OCI-LY3 (cell line): ENCODE measurements around the gene CLSTN1.

ENCODE experiments used
- CTCF ChIP-seq: fragments of 200-600, 300-600 bp; sonication (generic); IDR thresholded peaks from 2 replicates; pipeline ENCODE4 v1.5.1; 2014; ENCODE audit warnings: antibody characterized with exemption, low read length, low read depth
- EZH2phosphoT487 ChIP-seq: fragments of 200-600 bp; shearing (Covaris generic); IDR thresholded peaks from 2 replicates; pipeline ENCODE4 v1.6.1; 2018; ENCODE audit warnings: antibody characterized with exemption, mixed run types, low read depth

GRCh38 chr1:9744106-9744799 is 79.5 kb downstream of the CLSTN1 start:
- TF ChIP-seq CTCF (no peak), EZH2phosphoT487 (no peak)
